ENCODE measurements around the gene CADPS2. TPM values are rescaled to one million over a fixed set of nuclear protein-coding genes. Genes with fewer than 3 reads are reported as not detected.

CADPS2 gene
- total RNA-seq, 1 donor from 2014 or later, result 27.8 TPM

DNA sequence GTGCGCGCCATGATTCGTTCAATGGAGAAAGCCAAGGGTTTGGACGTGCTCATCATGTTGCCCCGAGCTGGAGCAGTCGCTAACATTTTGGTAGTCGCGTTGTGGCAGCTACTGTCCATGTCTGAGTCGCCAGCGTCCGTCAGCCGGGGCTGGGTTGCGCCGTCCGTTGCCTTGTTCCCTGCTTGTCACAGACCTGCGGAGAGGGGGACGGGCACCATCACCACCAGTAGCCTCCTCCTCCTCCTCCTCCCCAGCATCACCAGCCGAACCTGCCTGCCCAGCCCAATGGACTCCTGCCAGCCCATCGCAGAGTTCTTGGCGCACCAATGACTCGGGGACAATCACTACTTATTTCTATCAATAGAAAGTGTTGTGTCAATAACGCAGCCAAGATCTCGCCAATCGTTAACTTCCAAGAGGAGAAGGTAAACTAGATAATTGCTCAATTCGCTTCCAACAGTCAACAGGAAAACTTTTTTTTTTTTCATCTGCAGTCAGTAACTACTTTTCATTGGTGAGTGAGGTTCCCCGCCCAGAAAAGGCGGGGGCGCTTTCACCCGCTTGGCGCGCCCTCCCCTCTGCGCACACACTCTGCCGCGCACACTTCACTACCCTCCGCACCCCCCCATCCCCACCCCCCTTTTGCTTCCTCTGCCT is 581.8 kb downstream of the CADPS2 start, which contains the start of gene FEZF1:
Gene FEZF1 (minus strand): TSS at position 432 of the 657 bp plus-strand sequence. CDS start 313 bp downstream, at position 119.
- Mint-ChIP-seq H3K27me3 (ENCODE audit: unreplicated experiment) (peaks cover 38% of the 10 kb centered on the region), H3K27ac (ENCODE audit: unreplicated experiment) (peak within 1 kb of the TSS; percentile 31), H3K9me3 (ENCODE audit: unreplicated experiment) (no peaks in the 10 kb centered on the region), H3K4me3 (ENCODE audit: unreplicated experiment) (peak within 1 kb of the TSS; percentile 90), H3K36me3 (ENCODE audit: low read depth, unreplicated experiment) (peaks cover 9% of the 10 kb centered on the region), H3K4me1 (ENCODE audit: unreplicated experiment) (peaks cover 39% of the 10 kb centered on the region)
- TF ChIP-seq CTCF (IDR thresholded peaks at IDR 0.05; ENCODE audit: unreplicated experiment), result no peak
- peak; percentile 31 for DNase-seq (ENCODE audit: low spot score)

DNA sequence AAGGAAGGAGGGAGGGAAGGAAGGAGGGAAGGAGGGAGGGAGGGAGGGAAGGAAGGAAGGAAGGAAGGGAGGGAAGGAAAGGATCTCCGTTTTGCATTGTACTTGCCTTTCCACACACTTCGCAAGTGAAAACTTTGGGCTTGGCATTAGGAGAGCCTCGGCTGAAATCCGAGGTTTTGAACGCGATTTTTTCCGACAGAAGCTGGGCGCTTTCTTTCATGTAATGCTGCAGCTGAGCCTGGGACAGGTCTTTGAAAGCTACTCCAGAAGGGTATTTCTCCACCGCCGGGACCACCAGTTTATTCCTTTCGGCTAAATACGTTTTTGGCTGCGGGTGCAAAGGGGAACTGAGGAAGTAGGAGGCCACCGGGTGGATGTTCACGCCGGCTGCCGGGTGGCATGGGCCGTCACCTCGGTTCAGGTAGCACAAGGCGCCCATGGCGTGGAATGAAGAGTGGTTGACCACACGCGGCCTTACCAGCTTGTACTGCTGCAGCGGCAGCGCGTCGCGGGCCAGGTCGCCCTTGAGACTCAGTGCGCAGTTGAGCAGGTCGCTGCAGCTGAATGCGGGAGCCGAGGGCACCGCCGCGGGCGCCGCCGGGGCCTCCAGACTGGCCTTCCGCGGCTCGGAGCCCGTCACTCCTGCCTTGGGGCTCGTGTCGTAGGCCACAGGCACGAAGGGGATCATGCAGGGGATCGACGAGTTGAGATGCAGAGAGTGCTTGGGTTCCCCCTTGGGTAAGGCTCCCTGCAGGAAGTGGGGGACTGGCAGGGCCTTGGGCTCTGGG is 582.5 kb downstream of the CADPS2 start:
- H3K4me1 Mint-ChIP-seq (ENCODE audit: unreplicated experiment), result peaks cover 39% of the 10 kb centered on the region

DNA sequence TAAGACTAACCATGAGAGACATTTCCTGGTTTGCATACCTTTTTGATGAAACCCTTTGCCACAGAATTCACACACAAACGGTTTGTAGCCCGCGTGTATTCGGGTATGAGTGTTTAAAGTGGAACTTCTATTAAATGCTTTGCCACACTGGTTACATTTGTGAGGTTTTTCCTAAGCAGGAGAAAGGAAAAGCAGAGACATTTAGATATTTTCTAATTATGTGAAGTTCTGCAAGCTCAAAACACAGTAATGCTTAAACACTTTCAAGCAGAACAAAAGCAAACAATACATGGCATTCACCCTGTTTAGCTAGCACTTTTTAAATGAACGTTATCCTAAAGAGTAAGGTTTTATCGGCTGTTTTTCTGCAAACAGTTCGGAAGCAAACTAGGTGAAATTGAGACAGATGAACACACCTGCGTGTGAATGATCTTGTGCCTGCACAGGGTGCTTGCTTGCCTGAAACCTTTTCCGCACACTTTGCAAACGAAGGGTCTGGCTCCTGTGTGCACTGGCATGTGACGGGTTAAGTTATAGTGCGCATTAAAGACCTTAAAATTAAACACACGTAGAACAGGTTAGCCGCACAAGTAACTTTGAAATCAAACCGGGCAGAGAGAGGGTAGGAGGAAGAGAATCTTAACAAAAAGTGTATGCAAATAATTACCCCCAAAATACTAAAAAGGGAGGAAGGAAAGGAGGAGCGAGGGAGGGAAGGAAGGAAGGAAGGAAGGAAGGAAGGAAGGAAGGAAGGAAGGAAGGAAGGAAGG is 583.3 kb downstream of the CADPS2 start:
- Mint-ChIP-seq H3K4me1 (ENCODE audit: unreplicated experiment) (peaks cover 39% of the 10 kb centered on the region), H3K36me3 (ENCODE audit: low read depth, unreplicated experiment) (peaks cover 9% of the 10 kb centered on the region), H3K4me3 (ENCODE audit: unreplicated experiment) (peak overlapping the region; percentile 17), H3K27me3 (ENCODE audit: unreplicated experiment) (peaks cover 39% of the 10 kb centered on the region), H3K27ac (ENCODE audit: unreplicated experiment) (no peak overlapping the region), H3K9me3 (ENCODE audit: unreplicated experiment) (no peaks in the 10 kb centered on the region)
- no peak for TF ChIP-seq CTCF (IDR thresholded peaks at IDR 0.05; ENCODE audit: unreplicated experiment)
- DNase-seq (ENCODE audit: low spot score), result no peak

More for the DNA sequence above, 582.5 kb downstream of the CADPS2 start:
- H3K27ac Mint-ChIP-seq (ENCODE audit: unreplicated experiment), result no peak overlapping the region
- no peak for TF ChIP-seq CTCF (IDR thresholded peaks at IDR 0.05; ENCODE audit: unreplicated experiment)
- H3K27me3 Mint-ChIP-seq (ENCODE audit: unreplicated experiment), result peaks cover 39% of the 10 kb centered on the region
- H3K36me3 Mint-ChIP-seq (ENCODE audit: low read depth, unreplicated experiment), result peaks cover 9% of the 10 kb centered on the region
- H3K4me3 Mint-ChIP-seq (ENCODE audit: unreplicated experiment), result peak overlapping the region; percentile 90
- no peaks in the 10 kb centered on the region for H3K9me3 Mint-ChIP-seq (ENCODE audit: unreplicated experiment)
- peak; percentile 34 for DNase-seq (ENCODE audit: low spot score)

GRCh38 chr7:122301858-122302760 is 584.2 kb downstream of the CADPS2 start:
- Mint-ChIP-seq H3K36me3 (ENCODE audit: low read depth, unreplicated experiment) (peaks cover 9% of the 10 kb centered on the region), H3K27ac (ENCODE audit: unreplicated experiment) (no peak overlapping the region), H3K4me1 (ENCODE audit: unreplicated experiment) (peaks cover 39% of the 10 kb centered on the region), H3K27me3 (ENCODE audit: unreplicated experiment) (peaks cover 37% of the 10 kb centered on the region), H3K9me3 (ENCODE audit: unreplicated experiment) (no peaks in the 10 kb centered on the region), H3K4me3 (ENCODE audit: unreplicated experiment) (no peak overlapping the region)
- no peak for TF ChIP-seq CTCF (IDR thresholded peaks at IDR 0.05; ENCODE audit: unreplicated experiment)
- peak; percentile 32 for DNase-seq (ENCODE audit: low spot score)
